ENCODE measurements around the gene RAP1GAP2.
"Not testable (repeated sequence)": the region's sequence is repeated elsewhere in the genome, so short reads cannot be mapped to it uniquely, and the experiment has no call there.

RAP1GAP2 gene

DNA sequence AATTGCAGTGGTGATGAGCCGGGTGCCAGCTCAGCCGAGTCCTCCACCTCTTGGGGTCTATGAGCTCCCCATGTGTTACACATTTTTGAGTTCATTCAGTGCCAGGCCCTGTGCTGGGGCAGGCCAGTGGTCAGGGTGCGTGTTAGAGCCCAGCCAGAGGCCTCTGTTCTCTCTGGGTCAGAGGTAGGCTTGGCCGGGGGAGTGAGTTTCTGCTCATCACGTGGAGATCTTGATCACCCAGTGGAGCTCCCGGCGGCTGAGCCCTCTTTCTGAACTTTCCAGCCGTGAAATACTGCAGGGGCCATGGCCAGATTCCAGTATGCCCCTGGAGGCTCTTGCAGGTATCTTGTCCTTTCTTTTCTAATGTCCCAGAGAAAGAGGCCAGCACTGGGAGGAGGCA, 93.0 kb downstream of the RAP1GAP2 start:
- DNase-seq, result no peak

DNA sequence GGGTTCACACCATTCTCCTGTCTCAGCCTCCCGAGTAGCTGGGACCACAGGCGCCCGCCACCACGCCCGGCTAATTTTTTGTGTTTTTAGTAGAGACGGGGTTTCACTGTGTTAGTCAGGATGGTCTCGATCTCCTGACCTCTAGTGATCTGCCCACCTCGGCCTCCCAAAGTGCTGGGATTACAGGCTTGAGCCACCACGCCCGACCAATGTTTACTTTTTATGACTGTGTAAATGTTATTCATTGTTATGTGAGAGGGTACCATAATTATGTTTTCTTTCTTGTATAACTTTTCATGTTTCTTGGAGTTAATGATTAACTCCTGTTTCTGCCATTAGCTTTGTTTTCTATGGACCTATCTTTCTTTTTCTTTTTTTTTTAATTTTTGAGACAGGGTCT, 94.5 kb downstream of the RAP1GAP2 start:
- not testable (repeated sequence) for DNase-seq

DNA sequence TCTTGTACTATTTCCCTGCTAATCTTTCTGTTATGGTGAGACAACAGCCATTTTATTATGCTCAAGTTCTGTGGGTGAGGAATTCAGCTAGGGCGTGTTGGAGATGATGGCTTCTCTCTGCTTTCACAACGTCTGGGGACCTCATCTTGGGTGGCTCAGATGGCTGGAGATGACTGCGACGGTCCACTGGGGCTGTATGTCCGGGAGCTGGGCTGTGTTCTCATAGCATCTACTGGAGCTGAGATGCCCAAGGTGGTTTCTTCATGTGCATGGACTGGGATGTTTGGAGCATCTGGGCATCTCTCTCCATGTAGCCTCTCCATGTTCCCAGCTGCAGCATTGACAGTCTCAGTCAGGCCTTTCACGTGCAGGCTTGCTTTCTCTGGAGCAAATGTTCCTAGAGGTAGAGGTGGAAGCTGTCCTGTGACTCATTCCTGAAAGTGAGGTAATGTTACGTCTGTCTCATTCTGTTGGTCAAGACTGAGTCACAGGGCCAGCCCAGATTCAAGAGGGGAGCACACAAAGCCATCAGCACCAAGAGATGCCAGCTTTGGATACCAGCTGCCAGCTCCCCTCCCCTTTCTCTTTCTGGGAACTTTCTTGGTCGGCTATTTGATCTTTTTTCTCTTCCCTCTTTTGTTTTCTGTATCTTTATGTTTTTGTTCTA, 96.2 kb downstream of the RAP1GAP2 start:
- peak; percentile 33 for DNase-seq

DNA sequence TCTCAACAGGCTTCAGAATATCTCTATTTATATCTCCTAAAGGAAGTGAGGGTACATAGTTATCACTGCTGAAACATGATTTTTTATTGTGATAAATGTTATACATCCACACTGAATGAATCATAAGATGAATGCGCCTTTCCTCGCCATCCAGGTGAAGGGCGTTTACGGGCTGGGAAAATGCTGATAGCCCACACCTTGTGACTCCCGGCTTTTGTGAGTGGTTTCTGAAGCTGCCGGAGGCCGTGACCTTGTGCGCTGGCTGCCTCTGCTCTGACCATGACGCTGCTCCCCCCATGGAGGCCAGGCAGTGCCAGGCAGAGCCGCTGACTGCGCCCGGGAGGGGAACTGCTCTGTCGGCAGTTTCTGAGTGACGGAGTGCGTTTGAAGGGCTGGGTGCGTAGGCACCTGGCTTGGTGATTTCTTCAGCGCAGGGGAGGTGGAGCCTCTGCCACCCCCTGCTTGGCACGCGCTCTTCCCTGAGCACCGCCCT, 97.2 kb downstream of the RAP1GAP2 start:
- DNase-seq, result no peak

DNA sequence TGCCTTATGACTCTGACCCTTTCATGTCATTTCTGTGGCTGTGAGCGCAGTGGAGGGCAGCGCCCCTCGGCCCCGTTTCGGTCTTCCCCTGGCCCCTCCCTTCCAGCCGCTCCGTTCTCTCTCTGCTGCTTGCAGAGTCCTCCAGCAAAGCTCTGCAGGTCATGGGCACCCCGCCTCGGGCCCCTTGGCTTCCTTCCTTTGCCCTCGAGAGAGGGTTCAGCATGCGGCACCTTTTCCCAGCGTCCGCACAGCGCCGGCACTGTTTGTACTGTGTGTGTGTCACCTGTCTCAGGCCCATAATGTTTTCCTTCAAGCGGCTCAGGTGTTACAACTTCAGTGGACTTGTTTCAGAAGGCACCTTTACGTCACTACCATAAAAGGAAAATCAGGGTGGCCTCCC, 98.5 kb downstream of the RAP1GAP2 start:
- DNase-seq, result no peak

DNA sequence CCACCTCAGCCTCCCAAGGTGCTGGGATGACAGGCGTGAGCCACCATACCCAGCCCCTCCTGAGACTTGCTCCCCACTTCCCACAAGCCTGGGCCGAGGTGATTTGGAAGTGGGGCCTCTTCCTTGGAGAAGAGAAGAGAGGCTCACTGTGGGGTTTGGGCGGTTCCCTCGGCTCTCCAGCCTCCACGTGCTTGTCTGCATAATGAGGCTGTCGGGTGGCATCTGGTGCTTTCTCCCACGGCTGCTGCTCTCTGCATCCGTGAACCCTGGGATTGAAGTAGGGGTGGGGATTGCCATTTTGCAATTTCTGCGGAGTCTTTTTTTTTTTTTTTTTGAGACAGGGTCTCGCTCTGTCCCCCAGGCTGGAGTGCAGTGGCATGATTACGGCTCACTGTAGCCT, 101.4 kb downstream of the RAP1GAP2 start:
- DNase-seq, result no peak

DNA sequence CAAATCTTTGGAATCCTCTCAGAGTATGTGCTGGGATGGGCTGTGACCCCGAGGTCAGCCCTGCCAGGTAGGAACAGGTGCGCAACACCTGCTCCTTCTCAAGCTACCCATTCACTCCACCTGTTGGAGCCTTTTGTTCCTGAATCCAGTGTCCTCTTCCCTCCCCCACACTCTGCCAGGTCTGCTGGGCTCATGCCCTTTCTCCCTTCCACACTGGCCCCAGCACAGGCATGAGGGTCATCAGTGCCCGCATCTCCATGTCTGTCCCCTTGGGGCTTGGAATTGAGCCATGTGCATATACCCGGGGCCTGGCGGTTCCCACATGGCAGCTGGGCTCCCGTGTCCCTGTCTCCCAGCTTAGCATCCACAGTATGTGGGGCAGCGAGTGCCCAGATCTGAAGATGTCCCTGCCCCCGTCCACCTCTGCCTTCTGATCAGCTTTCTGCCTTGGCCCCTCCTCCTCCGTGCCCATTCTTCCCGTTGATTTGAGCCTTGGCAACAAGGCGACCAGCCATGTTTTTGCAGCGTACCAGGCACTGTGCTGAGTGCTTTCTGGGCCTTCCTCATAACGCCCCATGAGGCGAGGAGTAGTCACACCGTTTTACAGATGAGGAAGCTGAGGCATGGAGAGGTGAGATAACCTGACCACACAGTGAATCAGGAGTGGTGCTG, 102.2 kb downstream of the RAP1GAP2 start:
- DNase-seq, result no peak

DNA sequence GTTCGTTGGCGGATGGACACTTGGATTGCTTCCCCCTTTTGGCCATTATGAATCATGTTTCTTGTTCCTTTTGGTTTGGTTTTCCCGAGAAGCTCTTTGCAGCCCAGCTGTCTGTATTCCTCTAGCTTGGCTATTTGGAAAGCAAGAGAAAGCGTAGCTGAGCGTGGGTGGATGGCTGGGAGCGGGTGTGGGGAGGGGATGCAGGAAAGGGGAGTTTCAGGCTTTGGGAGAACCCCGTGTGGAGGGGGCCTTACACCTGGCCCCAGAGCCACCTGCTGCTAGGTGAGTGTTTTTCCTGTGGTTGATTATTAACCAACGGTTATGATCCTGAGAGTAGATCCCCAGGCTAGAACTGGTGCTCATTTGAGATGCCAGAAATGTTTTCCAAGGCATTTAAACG, 103.7 kb downstream of the RAP1GAP2 start:
- no peak for DNase-seq

DNA sequence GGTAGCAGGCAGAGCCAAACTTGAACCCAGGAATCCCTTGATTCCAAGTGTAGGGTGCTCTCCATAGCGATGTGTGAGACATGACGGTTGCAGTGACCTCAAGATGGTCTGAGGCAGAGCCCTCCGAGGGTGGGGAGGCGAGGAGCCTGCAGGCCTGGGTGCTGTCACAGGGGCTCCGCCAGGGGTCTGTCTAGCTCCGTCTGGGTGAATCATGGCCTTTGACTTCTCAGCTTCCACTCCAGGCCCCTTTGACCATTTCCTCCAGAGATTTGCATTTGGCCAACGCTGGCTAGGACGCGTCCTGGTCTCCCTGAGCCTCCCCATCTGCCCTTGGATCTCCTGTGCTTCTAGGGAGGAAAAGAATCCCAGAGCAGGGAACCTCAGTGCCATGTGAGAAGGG, 104.6 kb downstream of the RAP1GAP2 start:
- no peak for DNase-seq

DNA sequence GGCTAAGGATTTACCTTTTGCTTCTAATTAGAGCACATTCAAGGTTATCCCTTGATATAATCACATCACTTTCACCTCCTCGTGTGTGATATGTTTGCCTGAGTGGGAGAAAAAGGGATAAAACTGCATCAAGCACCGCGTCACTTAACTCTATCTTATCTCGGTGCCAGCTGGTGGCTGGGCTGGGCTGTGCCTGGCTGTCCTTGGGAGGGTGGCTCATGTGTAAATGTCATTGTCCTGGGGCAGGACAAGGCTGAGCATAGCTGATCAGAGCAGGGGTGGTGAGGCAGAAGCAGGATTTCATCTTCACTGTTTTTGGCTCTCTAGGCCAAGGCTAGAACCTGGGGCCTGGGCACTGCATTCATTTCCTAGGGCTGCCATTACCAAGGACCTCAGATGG, 105.3 kb downstream of the RAP1GAP2 start:
- no peak for DNase-seq

DNA sequence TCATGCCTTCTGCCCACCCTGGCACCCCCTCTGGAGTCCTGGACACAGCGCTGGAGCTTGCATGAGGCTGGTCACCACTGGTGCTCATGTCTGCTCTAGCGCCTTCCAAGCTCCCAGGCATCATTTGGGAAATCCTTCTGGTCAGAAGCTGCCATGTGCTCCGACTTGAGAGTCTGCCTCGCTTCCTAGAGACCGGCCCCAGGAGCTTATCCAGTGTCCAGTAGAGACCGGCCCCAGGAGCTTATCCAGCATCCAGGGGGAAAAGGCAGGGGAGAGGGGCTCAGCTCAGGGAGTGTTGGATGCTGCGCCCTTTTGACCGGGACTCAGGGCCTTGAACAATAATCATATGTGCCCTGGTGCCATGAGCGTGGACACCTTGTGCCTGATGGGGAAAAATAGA, 106.3 kb downstream of the RAP1GAP2 start:
- no peak for DNase-seq

DNA sequence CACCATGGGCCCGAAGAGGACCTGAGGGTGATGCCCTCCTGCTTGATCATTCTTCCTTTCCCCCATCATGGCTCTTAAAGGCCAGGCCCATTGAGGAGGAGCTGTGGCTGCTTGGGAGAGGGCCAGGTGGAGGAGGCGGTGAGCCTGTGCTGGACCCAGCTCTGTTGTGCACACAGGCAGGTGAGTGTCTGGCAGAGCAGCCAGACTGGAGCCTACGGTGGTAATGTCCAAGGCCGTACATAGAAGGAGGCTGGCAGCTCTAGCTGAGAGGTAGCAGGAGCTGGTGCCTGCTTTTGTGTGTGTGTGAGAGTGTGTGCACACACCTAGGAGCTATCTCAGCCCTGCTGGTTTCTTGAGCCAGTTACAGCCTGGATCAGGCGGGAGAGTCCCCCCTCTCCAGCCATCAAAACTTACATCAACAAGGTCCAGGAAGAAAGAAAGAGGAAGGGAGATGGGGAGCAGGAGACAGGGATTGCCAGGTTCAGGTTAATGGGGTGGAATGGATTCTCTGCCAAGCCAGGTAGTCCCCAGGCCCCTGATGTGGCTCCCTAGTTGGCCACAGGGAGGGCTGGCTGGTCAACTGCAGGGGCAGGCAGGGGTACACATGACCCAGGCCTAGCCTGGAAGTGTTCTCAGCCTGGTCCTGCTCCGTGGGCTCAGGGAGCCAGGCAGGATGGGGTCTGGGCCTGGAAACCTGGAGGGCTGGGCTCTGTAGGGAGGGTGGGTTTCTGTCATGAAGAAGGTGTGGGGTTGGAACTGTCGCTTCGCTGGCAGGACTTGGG, 107.1 kb downstream of the RAP1GAP2 start:
- DNase-seq, result no peak

DNA sequence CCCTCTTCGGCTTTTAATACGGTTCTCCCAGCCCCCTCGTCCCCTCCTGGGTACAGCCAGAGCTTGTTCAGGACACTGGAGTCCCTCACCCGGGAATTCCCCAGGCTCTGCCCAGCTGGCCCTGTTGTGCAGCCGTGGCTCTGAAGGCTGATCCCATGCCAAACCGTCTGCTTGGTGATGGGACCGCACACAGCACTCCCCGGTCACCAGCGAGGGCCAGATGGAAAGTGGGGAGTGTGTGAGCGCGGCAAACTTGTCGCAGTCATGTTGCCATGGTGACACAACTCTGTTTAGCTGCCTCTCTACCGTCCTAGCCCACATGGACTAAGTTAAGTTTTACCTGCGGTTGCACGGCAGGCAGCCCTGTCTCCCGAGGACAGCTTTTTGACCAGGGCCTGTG, 107.9 kb downstream of the RAP1GAP2 start:
- DNase-seq, result no peak

DNA sequence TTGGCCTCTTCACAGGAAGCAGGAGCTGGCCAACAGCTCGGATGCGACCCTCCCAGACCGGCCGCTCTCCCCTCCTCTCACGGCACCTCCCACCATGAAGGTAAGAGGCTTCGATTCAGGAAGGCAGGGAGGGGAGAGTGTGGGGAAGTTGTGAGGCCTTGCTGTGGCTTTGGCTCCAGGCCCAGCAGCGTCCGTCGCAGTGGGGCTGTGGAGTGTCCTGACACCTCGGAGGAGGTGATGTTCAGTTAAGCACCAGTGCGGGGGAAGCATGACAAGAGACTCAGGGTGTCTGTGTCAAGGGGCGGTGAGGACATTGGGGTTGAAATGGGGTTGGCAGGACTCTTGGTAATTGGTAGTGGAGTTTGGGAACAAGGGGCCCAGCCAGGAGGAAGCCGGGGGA, 109.0 kb downstream of the RAP1GAP2 start:
- no peak for DNase-seq

DNA sequence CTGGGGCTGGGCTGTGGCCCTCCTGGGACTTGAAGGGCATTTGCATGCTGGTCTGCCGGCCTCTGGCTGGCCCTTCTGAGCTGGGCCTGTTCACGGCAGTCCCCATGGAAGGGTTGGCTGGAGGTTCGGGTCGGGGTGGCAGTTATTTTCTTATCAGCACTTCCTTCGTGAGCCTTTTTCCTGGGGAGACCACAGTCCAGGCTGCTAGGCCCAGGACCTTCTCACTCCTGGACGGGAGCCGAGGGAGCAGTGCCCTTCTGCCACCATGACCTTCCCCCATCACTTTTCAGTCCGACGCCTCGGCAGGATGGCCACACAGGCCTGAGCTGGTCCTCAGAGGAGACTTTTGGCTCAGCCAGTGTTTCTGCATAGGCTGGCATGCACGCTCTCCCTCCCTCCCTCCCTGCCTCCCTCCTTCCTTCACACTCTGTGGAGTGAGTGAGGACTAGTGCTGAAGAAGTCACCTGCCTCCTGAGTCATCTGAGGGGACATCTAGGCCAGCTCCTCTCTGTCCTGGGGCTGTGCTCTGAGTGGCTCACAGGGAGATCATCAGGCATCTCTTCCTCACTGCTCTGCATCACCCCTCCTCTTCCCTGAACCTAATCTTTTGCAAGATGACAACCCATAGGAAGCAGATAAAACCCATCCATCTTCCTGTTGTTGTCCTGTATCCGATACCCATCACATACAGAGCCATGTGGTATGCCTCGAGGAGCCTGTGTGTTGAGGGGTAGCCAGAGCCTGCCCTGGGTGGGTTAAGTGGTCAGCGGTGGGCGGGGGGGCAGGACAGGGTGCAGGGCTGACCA, 109.7 kb downstream of the RAP1GAP2 start:
- no peak for DNase-seq

DNA sequence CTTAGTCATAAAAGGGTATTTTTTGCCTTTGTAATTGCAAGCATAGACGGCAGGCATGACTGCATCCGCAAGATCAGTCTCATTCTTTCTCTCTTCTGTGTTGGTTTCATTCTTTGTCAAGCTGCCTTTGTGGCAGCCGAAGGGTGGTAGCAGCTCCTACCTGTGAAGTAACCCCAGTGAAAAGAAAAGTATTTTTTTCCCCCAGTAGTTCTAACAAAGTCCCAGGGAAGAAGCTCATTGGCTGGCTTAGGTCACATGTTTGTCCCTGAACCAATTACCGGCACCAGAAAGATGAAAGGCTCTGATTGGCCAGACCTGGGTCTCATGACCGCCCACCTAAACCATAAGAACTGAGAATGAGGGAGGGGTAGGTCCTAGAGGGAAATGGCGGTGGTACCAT, 110.7 kb downstream of the RAP1GAP2 start:
- DNase-seq, result peak; percentile 62

DNA sequence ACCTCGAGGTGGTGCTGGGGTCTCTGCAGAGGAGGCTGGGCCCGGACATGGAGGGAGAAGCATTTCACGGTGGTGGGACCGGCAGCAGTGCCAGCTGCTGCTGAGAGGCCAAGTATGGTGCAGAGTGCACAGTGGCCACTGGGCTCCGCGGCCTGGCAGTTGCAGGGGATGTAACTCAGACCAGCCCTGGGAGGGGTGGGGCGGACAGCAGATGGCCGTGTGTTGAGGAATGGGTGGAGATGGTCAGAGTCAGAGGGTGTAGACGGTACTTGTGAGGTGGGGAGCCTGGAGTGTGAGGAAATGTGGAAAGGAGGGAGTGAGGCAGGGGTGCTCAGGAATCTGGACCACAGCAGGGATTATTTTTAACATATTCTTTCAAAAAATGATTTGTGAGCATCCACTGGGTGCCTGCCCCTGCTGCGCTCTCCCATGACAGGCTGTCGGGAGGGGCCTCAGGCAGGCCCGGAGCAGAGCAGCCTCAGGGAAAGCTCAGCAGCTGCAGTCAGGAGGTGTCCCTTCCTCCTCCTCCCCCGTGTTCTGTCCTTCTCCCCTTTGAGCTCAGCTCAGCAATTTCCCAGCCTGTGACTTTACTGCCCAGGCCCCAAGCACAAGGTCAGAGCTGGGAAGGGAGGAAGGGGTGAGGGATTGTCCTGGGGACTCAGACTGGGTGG, 113.1 kb downstream of the RAP1GAP2 start:
- no peak for DNase-seq

DNA sequence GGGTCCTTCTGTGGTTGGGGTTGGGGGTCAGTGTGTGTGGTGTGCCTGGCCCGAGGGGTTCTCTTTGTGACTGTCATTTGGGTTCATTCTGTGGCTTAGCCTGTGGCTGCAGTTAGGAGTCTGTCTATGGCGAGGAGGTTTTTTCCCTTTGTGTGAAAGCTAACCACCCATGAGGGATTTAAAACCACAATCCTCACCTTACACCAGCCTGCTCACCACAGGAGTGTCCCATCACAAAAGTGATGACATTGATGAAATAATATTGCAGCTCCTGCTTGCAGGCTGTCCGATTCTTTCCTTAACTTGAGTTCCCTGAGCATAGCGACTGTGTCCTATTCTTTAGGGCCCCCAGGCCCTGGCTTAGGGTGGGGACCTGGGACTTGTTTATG, 113.6 kb downstream of the RAP1GAP2 start:
- DNase-seq, result no peak

DNA sequence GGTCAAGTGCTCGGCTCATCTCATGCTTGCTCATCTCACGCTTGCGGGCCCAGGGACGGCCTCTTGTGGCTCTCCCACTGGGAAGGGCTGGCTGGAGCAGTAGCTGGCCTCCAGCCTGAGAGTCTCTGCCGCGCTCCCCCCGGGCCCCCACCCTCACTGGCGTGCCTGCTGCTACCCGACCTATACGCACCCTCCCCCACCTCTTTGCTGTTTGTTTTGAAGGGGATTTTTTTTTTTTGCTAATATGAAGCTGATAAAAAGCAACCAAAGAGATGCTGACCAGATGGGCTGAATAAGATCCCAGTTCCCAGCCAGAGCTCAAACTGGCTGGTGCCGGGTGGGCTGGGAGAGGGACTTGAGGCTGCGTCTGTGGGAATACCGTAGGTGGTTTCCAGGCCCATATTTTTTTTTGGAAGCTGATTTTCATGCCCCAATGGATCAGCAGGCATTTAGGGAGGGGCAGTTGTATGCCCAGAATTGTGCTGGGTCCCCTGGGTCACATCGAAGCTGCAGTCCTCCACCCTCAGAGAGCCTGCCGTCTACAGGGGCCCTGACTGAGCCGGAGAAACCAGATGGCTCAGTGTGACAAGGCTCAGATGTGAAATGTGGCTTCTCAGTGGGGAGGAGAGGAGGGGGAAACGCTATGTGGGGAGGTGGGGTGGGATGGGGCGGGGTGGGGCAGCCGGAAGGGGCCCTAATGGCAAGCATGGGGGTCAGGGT, 115.0 kb downstream of the RAP1GAP2 start:
- DNase-seq, result no peak

DNA sequence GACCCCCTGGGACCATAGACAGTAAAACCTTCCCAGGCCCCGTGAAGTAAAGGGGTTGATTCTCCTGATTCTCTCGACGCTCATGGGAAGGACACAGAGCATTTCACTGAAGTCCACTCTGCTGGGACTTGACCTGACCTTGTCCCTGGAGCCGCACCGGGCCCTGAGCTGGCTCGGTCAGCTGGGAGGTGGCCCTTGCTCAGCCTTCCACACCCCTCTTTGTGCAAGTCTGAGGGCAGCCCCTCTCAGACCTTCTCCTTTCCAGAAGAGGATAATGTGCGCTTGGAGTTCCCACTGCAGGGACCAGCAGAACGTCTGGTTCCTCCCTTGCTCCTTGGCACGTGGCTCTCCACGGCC, 115.5 kb downstream of the RAP1GAP2 start:
- no peak for DNase-seq

DNA sequence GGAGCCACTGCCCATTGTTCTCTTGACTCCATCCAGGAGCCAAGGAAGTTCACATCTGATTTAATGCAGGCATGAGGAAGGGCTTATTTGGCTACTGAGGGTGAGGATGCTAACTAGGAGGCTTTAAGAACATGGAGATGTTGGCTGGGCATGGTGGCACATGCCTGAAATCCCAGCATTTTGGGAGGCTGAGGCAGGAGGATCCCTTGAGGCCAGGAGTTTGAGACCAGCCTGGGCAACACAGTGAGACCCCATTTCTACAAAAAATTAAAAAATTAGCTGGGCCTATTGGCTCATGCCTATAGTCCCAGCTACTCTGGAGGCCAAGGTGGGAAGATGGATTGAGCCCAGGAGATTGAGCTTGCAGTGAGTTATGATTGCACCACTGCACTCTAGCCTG, 116.5 kb downstream of the RAP1GAP2 start:
- DNase-seq, result no peak

DNA sequence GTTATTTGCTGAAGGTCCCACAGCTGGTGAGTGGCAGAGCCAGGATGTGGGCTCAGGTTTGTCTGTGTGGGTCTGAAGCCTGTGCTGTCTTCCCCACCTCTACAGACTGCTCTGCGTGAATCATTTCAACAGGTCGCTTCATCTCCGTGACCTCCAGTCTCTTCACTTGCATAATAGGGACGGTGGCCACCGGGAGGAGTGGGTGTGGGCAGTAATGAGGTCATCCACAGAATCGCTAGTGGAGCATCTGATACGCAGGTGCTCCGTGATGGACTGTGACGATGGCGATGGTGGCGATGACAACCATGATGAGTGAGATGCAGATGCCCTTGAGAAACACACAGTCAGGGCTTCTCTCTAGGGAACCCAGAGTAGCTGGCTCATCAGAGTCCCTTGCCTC, 120.2 kb downstream of the RAP1GAP2 start:
- DNase-seq, result no peak
